GM21423 (cell line): ENCODE results near the gene MS4A3.
"Not testable (repeated sequence)": the region's sequence is repeated elsewhere in the genome, so short reads cannot be mapped to it uniquely, and the experiment has no call there.

Source experiments
- ATAC-seq: cut with Tn5 transposase; IDR thresholded peaks from one replicate; pipeline ENCODE4 v1.9.1; 2021; ENCODE audit warnings: mild to moderate bottlenecking, moderate library complexity; ENCODE audit not compliant: unreplicated experiment

The MS4A3 gene, protein sequence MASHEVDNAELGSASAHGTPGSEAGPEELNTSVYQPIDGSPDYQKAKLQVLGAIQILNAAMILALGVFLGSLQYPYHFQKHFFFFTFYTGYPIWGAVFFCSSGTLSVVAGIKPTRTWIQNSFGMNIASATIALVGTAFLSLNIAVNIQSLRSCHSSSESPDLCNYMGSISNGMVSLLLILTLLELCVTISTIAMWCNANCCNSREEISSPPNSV

GRCh38 chr11:60056349-60056969 lies at the start of gene MS4A3:
Gene MS4A3 (plus strand): TSS chr11:60056665. CDS start chr11:60061161, 4,496 bp downstream.
- no peak for ATAC-seq

- ATAC-seq, result no peak
Observed at GRCh38 chr11:60016881-60017280, 39.6 kb upstream of the MS4A3 start, which contains the start of gene OOSP4B. Gene OOSP4B (plus strand): TSS chr11:60017181.

DNA sequence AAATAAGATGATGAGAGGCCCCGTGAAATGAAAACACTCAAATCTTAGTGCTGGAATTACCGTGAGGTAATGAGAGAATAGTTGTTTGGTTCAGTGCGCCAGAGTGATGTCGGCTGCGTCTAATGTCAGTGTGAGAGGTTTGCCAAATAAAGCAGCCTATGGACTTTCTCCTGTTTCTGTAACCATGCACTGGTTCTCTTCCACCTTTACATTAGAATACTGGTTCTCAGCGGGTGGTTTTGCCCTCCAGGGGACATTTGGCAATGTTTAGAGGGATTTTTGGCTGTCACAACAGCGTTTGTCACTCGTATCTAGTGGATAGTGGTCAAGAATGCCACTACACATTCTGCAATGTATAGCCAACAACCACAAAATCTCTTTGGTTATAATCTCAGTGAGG lies 38.4 kb upstream of the MS4A3 start:
- ATAC-seq, result no peak

GRCh38 chr11:60020376-60020775 lies 36.1 kb upstream of the MS4A3 start:
- not testable (repeated sequence) for ATAC-seq

- ATAC-seq, result no peak
Observed at GRCh38 chr11:60029015-60029632, 27.3 kb upstream of the MS4A3 start.

- no peak for ATAC-seq
Observed at GRCh38 chr11:60040109-60040508, 16.4 kb upstream of the MS4A3 start, which contains the start of gene OOSP2. Gene OOSP2 (plus strand): TSS chr11:60040409. CDS start chr11:60040460, 51 bp downstream.

GRCh38 chr11:60050422-60050821 lies 6.0 kb upstream of the MS4A3 start:
- not testable (repeated sequence) for ATAC-seq

GRCh38 chr11:60050839-60051238 lies 5.6 kb upstream of the MS4A3 start:
- not testable (repeated sequence) for ATAC-seq

DNA sequence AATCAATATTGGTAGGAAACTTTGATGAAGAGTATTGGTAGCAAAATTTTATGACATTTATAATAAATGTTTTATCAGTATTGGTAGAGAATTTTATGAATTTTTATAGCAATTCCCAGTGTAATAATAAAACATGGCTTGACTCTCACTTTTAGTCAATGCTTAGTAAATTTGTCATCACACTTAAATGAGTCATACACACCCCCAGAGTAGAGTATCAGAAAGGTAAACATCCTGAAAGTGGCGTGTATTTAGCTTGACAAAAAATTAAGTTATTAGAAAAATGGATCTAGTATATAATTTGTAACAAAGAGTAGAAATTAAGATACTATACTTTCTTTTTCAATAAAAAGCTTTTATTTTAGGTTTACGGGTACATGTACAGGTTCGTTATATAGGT lies 2.6 kb downstream of the MS4A3 start:
- ATAC-seq, result no peak

GRCh38 chr11:60059521-60060240 lies 3.2 kb downstream of the MS4A3 start:
- no peak for ATAC-seq

- no peak for ATAC-seq
Observed at GRCh38 chr11:60064111-60064510, 7.6 kb downstream of the MS4A3 start.

DNA sequence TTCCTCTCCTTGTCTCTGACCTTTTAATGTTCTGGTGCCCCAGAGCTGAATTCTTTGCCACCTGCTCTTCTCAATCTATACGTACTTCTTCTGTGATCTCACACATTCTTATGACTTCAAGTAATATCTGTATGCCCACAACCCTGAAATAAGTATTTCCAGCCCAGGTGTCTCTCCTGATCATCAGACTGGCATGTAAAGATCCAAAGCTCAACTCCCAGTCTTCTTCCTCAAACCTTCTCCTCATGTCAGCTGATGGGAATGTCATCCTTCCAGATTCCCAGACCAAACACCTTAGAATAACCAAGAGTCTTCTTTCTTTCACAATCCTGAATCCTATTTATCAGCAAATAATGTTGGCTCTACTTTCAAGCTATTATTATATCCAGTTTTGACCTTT lies 9.3 kb downstream of the MS4A3 start:
- no peak for ATAC-seq

- ATAC-seq, result no peak
Observed at GRCh38 chr11:60069450-60069849, 13.0 kb downstream of the MS4A3 start.

- not testable (repeated sequence) for ATAC-seq
Observed at GRCh38 chr11:60071644-60072043, 15.2 kb downstream of the MS4A3 start.

DNA sequence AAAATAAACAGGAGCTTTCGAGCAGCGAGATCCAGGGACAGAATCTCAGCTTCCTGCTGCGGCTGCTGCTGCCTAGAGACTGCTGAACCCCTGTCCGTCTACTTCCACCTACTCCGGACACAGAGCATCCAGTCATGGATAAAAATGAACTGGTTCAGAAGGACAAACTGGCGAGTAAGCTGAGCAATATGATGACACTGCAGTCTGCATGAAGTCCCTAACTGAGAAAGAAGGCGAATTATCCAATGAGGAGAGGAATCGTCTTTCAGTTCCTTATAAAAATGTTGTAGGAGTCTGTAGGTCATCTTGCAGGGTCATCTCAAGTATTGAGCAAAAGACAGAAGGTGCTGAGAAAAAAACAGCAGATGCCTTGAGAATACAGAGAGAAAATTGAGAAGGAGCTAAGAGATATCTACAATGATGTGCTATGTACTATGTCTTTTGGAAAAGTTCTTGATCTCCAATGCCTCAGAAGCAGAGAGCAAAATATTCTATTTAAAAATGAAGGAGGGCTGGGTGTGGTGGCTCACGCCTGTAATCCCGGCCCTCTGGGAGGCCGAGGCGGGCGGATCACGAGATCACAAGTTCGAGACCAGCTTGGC lies 20.9 kb downstream of the MS4A3 start:
- ATAC-seq, result no peak

DNA sequence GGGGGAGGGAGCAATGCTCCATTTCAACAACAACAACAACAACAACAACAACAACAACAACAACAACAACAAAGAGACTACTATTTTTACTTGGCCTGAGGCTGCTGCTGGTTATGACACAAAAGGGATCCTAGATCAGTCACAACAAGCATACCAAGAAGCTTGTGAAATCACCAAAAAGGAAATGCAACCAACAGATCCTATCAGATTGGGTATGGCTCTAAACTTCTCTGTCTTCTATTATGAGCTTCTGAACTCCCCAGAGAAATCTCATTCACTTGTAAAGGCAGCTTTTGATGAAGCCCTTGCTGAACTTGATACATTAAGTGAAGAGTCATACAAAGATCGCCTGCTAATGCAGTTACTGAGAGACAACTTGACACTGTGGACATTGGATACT lies 21.5 kb downstream of the MS4A3 start:
- ATAC-seq, result no peak

DNA sequence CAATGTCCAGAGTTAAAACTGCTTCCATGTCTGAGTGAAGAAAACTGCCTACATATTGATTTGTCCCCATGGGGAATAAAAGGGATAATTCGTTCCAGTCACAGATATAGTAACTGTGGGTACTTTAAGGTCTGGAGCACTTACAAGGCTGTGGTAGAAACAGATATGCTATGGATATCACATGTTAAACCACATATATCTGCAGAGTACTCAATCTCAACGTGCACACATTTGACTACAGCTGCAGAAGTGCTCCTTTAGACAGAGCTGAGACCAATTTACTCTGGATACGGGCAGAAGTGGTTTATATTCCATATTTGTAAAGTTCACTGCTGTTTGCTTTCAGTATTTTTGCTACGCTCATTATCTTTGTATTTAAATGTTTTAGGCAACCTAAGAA lies 22.3 kb downstream of the MS4A3 start:
- ATAC-seq, result no peak

DNA sequence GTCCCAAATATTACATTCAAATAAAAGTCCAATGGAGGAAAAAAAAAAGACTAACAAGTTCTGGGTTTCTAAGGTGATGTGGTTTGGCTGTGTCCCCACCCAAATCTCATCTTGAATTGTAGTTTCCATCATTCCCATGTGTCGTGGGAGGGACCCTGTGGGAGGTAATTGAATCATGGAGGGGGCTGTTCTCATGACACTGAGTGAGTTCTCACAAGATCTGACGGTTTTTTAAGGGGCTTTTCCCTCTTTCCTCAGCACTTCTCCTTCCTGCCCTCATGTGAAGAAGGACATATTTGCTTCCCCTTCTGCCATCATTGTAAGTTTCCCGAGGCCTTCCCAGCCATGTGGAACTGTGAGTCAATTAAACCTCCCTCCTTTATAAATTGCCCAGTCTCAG lies 24.1 kb downstream of the MS4A3 start:
- ATAC-seq, result no peak

DNA sequence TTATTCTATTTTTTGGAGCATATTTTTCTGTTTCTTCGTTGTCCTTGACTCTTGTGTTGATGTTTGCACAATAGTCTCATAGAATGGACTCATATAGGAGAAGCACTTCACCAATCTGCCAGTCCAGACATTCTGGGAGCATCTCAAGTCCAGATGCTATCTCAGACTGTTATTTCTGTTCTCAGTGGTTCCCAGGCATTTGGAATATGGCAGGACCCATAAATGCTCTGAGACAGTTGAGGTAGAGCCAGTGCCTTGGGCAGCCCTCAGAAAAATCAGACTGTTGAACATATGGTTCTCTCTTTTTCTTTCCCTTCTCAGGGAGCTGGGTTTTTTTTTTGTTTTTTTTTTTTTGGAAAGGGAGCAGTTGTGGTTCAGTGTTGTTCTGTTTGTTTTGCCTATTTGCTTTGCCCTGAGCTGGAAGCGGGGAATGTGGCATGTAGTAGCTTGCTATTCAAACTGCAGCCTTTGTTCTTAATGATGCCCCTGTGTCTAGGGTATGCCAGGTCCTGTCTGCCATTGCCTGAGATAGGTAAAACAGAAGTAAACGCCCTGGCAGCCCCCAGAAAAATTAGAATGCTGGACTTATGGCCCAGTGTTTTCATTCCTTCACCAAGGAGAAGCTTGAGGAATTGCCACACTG lies 28.3 kb downstream of the MS4A3 start:
- ATAC-seq, result no peak

DNA sequence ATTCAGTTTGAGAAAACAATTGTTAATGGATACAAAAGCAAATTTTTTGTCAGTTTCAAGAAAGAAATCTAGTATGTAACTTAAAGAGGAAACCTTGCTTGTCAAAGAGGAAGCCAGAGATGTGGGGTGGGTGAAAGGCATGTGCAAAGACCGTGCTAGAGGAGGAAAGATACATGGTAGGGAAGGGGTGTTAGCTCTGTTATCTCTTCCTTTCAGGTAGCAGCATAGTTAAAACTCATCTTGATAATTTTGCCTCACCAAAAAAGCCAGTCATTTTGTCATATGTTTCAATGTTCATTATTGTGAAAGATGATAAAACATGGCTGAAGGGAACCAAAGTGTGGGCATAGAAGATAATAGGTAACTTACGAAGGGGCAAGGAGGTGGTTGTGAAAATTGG lies 29.4 kb downstream of the MS4A3 start:
- no peak for ATAC-seq

- no peak for ATAC-seq
Observed at GRCh38 chr11:60087239-60087638, 30.8 kb downstream of the MS4A3 start.
